Activated naive CD4-positive, alpha-beta T cell treated with Interleukin-2 at 50 U/mL for 16 hours (primary cell): ENCODE results near the gene DGCR2.
A peak's percentile ranks its signal among the peaks of the same experiment; 100 is the strongest.
"Not testable (repeated sequence)": the region's sequence is repeated elsewhere in the genome, so short reads cannot be mapped to it uniquely, and the experiment has no call there.

ENCODE experiments used
- DNase-seq: peaks from one replicate; pipeline ENCODE4 v3.0.0-alpha.2; 2020

The DGCR2 gene

DNA sequence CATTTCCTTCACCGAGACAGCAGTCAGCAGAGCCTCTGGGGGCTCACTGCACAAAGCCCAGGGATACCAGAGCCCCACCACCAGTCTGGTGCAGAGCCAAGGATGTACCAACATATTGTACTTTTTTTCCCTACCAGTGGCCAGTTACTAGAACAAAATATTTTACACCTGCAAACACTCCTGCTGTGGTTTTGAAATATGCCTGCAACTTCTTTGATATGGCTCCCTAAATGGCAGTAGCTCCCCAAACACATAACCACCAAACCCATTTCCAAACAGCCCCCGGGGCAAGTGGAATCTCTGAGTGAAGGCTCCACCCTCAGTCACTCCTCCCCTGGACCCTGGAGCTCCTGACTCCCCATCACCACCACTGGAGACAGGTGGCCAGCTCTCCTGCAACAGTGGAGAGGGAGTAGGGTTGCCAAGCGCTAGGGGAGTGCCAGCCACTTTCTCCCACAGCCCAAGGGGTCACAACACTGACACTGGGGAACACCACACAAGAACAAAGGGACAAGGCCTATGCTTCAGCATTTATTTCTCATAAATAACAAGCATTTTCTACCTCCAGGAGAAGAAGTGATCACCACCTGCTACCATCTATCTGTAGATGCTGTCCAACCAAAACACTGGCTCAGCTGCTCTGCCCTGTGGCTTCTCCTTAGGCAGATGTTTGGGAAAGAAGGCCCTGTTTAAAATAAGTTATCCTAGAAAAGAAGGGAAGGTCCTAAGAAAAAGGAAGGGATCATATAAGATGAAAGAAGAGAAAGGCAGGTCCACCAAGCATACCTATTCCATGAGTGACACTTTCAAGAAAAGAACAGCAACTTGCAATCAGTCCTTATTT, 15.1 kb downstream of the DGCR2 start:
- DNase-seq, result no peak

DNA sequence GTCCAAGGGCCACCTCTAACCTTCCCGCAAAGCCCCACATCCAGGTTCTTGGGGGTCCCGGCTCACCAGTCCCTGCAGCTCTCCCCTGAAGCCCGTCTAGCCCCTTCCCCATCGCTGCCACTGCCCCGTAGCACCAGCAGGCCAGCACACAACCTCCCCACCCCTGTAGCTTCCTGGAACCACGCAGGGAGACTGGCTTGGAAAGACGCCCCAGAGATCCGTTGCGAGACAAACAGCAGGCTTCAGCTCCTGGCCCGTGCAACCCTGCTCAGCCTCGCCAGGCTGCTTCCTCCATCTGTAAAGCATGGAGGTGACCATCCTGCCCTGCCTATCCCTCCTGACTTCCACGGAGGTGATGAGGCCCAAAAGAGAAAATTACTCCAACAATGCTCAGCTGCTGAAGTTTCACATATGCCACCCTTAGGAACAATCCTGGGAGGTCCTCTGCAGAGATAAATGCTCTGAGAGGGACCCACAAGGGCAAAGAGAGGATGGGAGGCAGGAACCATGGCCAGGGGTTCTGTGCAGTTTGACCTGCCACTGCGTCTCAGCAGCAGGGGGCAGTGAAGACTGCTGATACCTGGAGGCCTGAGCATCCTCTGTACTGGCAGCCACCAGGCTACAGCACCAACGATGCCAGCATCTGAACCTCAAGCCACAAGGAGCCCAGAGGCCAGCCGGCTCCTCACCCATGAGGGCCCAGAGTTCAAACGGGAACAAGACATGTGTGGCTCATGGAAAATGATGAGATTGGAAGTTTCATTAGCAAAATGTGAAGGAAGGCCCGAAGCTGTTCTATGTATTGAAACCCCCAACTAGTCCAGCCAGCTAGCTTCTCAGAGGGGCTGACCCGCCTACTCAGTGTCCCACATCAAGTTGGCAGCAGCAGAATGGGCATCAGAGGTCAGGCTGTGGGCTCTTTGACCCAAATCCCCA, 16.1 kb downstream of the DGCR2 start:
- DNase-seq, result peak; percentile 50

DNA sequence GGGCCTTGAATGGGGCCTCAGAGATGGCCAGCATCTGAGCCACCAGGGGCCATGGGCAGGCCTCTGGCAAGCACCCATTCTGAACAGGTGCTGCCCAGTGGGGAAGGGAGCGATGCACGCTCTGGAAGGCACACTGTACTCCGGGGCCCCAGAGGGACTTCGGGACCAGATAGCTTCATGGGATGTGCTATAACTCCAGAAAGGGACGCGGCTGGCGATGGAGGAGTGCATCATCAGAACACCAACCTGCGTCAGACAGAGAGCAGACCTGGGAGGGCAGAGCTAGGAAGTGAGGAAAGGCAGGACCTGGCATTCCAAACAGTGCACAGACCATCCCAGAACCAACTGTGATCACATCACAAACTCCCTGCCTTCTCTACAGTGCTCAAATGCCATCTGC, 16.8 kb downstream of the DGCR2 start:
- DNase-seq, result no peak

DNA sequence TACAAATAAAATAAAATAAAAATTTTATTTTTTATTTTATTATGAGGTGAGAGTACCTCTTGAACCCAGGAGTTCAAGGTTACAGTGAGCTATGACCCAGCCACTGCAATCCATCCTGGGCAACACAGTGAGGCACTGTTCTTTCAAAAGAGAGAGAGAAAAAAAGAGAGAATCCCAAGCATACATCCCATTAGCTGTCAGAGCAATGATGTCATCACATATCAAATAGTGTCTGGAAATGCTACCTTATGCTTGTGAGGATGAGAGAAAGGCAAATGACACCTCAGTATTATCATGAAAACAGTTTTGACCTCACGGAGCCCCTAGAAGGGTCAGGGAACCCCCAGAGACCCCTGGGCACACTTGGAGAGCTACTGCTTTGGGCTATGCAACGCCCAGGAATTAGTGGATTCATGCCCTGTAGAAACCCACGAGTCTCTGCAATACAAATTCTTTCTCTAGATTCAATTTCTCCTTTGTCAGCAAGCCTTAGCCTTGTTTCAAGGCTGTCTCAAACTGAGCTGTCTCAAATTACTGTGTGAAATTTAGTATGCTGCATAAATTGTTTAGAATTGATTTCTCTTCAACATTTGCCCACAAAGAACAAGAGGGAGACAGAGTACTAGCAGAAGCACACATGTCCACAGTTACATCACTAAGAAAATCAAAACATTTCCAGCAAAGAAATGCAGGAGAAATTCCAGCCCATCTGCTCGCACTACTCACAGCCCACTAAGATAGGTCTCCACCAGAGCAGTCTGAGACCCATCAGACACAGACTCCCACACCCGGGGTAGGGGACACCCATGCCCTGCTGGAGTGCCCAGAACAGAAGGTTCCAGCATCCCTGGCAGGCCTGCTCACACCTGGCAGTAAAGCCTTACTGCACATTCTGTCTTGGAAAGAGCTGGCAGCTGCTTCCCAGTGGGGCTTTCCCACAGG, 18.1 kb downstream of the DGCR2 start:
- no peak for DNase-seq

DNA sequence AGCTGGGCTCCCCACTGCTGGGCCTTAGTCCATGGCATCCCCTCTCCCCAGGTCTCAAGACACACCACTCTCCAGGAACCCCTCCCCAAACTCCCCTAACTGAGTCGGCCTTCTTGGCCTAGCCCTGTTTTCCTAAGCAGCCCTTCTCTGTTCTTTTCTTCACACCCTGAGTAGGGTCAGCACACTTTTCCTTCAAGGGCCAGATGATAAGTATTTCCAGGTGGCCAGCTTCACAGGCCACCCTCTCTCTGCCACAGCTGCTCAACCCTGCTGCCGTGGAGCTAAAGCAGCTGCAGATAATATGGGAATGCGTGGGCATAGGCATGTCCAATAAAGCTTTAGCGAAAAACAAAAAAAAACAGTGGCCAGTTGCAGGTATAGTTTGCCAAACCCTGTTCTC, 24.1 kb downstream of the DGCR2 start:
- no peak for DNase-seq

DNA sequence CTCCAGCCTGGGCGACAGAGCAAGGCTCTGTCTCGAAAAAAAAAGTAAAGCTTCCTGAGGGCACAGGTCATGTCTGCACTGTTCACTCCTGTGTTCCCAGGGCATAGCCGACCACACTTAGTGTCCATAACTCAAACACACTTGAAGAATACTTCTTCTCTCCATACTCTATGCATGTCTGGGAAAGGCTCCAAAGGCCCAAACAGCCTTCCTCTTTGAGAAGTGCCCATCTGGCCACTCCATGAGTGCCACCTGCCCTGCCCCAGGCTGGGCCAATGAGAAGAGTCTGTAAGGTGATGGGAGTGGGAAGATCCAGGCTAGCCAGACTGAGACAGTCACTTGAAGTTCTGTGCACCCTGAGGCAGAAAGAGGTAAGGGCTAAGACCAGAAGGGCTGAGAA, 24.7 kb downstream of the DGCR2 start:
- no peak for DNase-seq

DNA sequence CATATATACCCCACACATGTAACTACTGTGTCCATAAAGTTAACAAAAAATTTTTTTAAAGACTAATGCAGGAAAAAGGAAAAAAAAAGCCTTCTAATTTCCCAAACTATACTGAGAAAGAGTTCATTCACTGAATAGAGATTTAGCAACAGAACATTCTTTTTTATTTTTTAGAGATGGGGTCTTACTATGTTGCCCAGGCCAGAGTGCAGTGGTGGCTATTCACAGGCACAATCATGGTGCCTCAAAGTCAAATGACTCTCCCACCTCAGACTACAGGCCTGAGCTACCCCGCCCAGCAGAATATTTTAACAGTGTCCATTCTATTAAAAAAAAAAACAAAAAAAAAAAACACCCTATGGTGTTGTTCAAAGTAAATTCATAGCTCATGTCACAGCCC, 25.7 kb downstream of the DGCR2 start:
- no peak for DNase-seq

- DNase-seq, result no peak
These were observed 27.7 kb downstream of the DGCR2 start for GRCh38 chr22:19094393-19094997.

- no peak for DNase-seq
These were observed 29.5 kb downstream of the DGCR2 start for GRCh38 chr22:19092725-19093124.

GRCh38 chr22:19090586-19091127, 31.6 kb downstream of the DGCR2 start:
- DNase-seq, result no peak

DNA sequence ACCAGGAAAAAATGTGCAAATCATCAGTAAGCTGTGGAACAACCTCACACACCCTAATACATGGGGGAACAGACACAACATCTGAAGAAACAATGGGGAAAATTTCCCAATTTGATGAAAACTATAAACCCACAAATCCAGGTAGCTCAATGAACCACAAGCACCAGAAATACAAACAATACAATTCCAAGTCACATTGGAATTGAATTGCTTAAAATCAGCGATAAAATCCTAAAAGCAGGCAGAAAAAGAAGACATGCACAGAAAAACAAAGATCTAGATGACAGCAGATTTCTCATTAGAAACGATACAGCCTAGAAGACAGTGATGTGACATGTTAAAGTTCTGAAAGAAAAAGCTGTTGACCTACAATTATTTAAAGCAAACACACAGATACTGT, 32.0 kb downstream of the DGCR2 start:
- DNase-seq, result no peak

- no peak for DNase-seq
These were observed 33.2 kb downstream of the DGCR2 start for GRCh38 chr22:19088866-19089595.

GRCh38 chr22:19086896-19087295, 35.3 kb downstream of the DGCR2 start:
- no peak for DNase-seq

- DNase-seq, result no peak
These were observed 35.8 kb downstream of the DGCR2 start for GRCh38 chr22:19086417-19086816.

DNA sequence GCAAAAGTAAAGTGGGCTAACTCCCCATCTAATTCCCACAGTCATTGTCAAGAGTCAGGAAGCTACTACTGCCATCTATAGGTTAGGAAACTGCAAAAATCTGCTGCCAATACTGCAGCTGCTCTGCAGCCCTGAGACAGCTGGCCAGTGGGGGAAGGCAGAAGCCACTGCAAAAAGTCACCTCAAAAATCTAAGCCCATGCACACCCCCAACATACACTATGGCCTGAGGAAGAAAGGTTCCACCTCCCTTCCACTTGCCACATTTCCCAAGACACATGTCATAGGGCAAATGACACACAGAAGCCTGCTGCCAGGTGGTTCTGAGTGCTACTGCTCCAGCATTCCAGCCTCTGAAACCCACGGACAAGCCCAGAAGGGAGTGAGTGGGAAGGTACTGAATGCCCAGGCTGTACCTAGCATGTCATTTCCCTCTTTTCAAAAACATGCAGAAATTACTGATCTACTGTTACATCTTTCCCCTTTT, 36.9 kb downstream of the DGCR2 start:
- DNase-seq, result no peak

DNA sequence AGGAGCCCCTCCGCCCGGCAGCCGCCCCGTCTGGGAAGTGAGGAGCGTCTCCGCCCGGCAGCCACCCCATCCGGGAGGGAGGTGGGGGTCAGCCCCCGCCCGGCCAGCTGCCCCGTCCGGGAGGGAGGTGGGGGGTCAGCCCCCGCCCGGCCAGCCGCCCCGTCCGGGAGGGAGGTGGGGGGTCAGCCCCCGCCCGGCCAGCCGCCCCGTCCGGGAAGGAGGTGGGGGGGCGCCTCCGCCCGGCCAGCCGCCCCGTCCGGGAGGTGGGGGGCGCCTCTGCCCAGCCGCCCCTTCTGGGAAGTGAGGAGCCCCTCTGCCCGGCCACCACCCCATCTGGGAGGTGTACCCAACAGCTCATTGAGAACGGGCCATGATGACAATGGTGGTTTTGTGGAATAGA, 37.6 kb downstream of the DGCR2 start:
- DNase-seq, result not testable (repeated sequence)

DNA sequence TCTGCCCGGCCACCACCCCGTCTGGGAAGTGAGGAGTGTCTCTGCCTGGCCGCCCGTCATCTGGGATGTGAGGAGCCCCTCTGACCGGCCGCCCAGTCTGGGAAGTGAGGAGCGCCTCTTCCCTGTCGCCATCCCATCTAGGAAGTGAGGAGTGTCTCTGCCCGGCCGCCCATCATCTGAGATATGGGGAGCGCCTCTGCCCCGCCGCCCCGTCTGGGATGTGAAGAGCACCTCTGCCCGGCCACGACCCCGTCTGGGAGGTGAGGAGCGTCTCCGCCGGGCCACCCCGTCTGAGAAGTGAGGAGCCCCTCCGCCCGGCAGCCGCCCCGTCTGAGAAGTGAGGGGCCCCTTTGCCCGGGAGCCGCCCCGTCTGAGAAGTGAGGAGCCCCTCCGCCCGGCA, 38.1 kb downstream of the DGCR2 start:
- DNase-seq, result not testable (repeated sequence)

DNA sequence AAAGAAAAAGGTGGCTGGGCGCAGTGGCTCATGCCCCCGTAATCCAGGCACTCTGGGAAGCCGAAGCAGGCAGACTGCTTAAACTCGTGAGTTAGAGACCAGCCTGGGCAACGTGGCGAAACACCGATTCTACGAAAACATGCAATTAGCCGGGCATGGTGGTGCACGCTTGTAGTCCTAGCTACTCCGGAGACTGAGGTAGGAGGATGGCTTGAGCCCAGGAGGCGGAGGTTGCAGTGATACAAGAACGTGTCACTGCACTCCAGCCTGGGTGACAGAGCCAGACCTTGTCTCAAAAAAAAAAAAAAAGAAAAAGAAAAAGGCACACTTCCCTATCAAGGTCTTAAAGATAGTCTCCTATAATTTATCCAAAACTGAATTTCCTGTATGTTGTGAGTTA, 39.4 kb downstream of the DGCR2 start:
- DNase-seq, result no peak

- DNase-seq, result no peak
These were observed 40.1 kb downstream of the DGCR2 start for GRCh38 chr22:19082101-19082500.

DNA sequence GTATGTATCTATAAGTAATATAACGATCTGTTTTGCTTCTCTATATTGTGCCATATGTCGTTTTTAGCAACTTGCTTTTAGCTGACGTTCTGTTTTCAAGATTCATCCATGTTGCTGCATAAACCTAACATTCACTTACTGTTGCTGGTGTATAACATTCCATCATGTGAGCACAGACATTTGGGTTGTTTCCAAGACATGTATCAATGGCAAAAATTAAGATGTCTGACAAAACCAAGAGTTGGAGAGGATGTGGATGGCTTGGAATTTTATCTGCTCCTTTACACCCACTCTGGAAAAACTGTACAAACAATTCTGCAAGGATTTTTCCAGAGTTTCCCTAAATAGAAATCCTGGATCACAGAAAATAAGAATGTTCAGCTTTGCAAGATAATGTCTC, 40.9 kb downstream of the DGCR2 start:
- DNase-seq, result no peak

GRCh38 chr22:19080853-19081252, 41.4 kb downstream of the DGCR2 start:
- no peak for DNase-seq
